Nephron (organoid): ENCODE results near the gene EBI3.
"Not testable (repeated sequence)": the region's sequence is repeated elsewhere in the genome, so short reads cannot be mapped to it uniquely, and the experiment has no call there.

Experiments used
- H3K27ac Mint-ChIP-seq, 3 experiments: 2 replicates each; pipeline ENCODE4 v1.8.0; 2020; ENCODE audit warnings: mixed read lengths in 3 of 3, mild to moderate bottlenecking in 2 of 3, moderate library complexity in 1 of 3
- H3K27me3 Mint-ChIP-seq: 2 replicates; pipeline ENCODE4 v1.8.0; 2021; ENCODE audit warnings: low read depth, mild to moderate bottlenecking, moderate library complexity, mixed read lengths
- H3K36me3 Mint-ChIP-seq: 2 replicates; pipeline ENCODE4 v1.8.0; 2020; ENCODE audit warnings: low read depth, mixed read lengths
- H3K4me1 Mint-ChIP-seq: 2 replicates; pipeline ENCODE4 v1.8.0; 2020; ENCODE audit warnings: mixed read lengths
- H3K4me3 Mint-ChIP-seq, 3 experiments: 2 replicates each; pipeline ENCODE4 v1.8.0; 2020; ENCODE audit warnings: mild to moderate bottlenecking in 3 of 3, mixed read lengths in 3 of 3, moderate library complexity in 2 of 3
- H3K9me3 Mint-ChIP-seq: 2 replicates; pipeline ENCODE4 v1.8.0; 2020; ENCODE audit warnings: mixed read lengths
- TF ChIP-seq, protein P1 (sequence below), 3 experiments: fragments of 200-600 bp; sonication (generic); IDR thresholded peaks; one replicate each; pipeline ENCODE4 v1.5.0; 2021; ENCODE audit warnings: antibody characterized with exemption in 3 of 3; ENCODE audit not compliant: unreplicated experiment in 3 of 3

The EBI3 gene

DNA sequence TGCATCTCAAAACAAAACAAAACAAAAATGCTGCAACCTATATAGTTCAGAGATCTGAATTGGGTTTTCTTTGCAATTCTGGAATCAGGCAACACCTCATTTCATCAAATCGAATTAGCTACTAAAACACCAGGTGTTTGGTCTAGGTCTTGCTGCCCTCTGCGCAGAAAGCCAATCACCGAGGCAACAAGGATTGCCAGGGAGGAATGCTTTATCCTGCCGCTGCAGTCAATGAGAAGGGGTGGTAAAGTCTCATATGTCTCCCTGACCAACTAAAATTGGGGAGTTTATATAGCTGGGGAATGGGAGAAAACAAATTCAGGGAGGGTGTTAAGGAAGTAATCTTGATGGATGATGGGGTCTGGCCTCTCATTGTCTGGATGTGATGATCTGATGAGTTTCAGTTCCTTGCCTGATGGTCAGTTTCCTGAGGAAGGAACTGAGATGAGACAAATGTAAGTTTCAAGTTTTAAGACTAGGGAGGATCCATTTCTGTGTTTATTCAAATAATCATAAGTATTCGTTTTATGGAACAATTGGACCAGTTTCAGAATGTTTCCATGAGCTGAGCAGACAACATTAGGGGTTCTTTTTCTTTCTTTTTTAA lies 12.6 kb downstream of the EBI3 start:
- no peak overlapping the region for H3K4me3 Mint-ChIP-seq
- H3K36me3 Mint-ChIP-seq = no peaks in the 10 kb centered on the region
- no peaks in the 10 kb centered on the region for H3K9me3 Mint-ChIP-seq
- no peak overlapping the region for H3K27ac Mint-ChIP-seq
- H3K4me1 Mint-ChIP-seq = no peaks in the 10 kb centered on the region
- TF ChIP-seq, protein P1, sequence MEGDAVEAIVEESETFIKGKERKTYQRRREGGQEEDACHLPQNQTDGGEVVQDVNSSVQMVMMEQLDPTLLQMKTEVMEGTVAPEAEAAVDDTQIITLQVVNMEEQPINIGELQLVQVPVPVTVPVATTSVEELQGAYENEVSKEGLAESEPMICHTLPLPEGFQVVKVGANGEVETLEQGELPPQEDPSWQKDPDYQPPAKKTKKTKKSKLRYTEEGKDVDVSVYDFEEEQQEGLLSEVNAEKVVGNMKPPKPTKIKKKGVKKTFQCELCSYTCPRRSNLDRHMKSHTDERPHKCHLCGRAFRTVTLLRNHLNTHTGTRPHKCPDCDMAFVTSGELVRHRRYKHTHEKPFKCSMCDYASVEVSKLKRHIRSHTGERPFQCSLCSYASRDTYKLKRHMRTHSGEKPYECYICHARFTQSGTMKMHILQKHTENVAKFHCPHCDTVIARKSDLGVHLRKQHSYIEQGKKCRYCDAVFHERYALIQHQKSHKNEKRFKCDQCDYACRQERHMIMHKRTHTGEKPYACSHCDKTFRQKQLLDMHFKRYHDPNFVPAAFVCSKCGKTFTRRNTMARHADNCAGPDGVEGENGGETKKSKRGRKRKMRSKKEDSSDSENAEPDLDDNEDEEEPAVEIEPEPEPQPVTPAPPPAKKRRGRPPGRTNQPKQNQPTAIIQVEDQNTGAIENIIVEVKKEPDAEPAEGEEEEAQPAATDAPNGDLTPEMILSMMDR (IDR thresholded peaks at IDR 0.05; ENCODE audit: unreplicated experiment in 3 of 3) = no peak
- no peaks in the 10 kb centered on the region for H3K27me3 Mint-ChIP-seq

GRCh38 chr19:4245938-4246337 lies 16.6 kb downstream of the EBI3 start:
- H3K36me3 Mint-ChIP-seq = peaks cover 20% of the 10 kb centered on the region
- H3K4me3 Mint-ChIP-seq, H3K27me3 Mint-ChIP-seq, H3K4me1 Mint-ChIP-seq, H3K27ac Mint-ChIP-seq, H3K9me3 Mint-ChIP-seq: not testable (repeated sequence)

GRCh38 chr19:4246767-4247593 lies 17.7 kb downstream of the EBI3 start, which contains the start of gene YJU2:
TSS of gene YJU2 (plus strand) at chr19:4247080. CDS start at chr19:4247147, 67 bp downstream.
- H3K36me3 Mint-ChIP-seq = peaks cover 31% of the 10 kb centered on the region
- TF ChIP-seq, protein P1 (IDR thresholded peaks at IDR 0.05; ENCODE audit: unreplicated experiment in 3 of 3) = peak; percentile 31 to 63 (median 39)
- H3K4me1 Mint-ChIP-seq = no peaks in the 10 kb centered on the region
- H3K9me3 Mint-ChIP-seq = no peaks in the 10 kb centered on the region
- peak within 1 kb of the TSS; percentile 94 to 99 (median 98) for H3K27ac Mint-ChIP-seq
- H3K4me3 Mint-ChIP-seq = peak within 1 kb of the TSS; percentile 86 to 92 (median 92)
- no peaks in the 10 kb centered on the region for H3K27me3 Mint-ChIP-seq

GRCh38 chr19:4256563-4256962 lies 27.2 kb downstream of the EBI3 start:
- Mint-ChIP-seq H3K4me3 (no peak overlapping the region), H3K27me3 (no peaks in the 10 kb centered on the region), H3K9me3 (peaks cover 5% of the 10 kb centered on the region), H3K27ac (no peak overlapping the region), H3K36me3 (peaks cover 66% of the 10 kb centered on the region), H3K4me1 (no peaks in the 10 kb centered on the region)
- TF ChIP-seq, protein P1 (IDR thresholded peaks at IDR 0.05; ENCODE audit: unreplicated experiment in 3 of 3) = no peak

DNA sequence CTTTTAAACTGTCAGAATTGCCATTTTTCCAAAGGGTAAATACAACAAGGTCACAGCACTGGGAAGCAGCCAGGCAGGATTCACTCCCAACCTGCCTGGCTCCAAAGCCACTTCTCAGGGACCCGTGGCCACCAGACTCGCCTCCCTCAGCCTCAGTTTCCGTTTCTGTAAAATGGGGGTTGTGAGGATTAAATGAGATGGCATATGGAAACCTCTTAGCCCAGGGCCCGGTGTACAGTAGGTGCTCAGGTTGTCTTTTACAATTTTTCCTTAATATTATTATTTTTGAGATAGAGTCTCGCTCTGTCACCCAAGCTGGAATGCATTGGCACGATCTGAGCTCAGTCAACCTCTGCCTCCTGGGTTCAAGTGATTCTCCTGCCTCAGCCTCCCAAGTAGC lies 27.7 kb downstream of the EBI3 start:
- TF ChIP-seq, protein P1 (IDR thresholded peaks at IDR 0.05; ENCODE audit: unreplicated experiment in 3 of 3) = no peak
- peaks cover 61% of the 10 kb centered on the region for H3K36me3 Mint-ChIP-seq

GRCh38 chr19:4258181-4258580 lies 28.9 kb downstream of the EBI3 start:
- Mint-ChIP-seq H3K27ac (no peak overlapping the region), H3K9me3 (peaks cover 5% of the 10 kb centered on the region), H3K27me3 (no peaks in the 10 kb centered on the region), H3K4me1 (no peaks in the 10 kb centered on the region), H3K4me3 (no peak overlapping the region), H3K36me3 (peaks cover 51% of the 10 kb centered on the region)
- TF ChIP-seq, protein P1 (IDR thresholded peaks at IDR 0.05; ENCODE audit: unreplicated experiment in 3 of 3) = no peak

More for the DNA sequence above, 27.7 kb downstream of the EBI3 start:
- H3K4me1 Mint-ChIP-seq = no peaks in the 10 kb centered on the region
- peaks cover 5% of the 10 kb centered on the region for H3K9me3 Mint-ChIP-seq
- H3K27ac Mint-ChIP-seq = no peak overlapping the region
- no peaks in the 10 kb centered on the region for H3K27me3 Mint-ChIP-seq
- H3K4me3 Mint-ChIP-seq = no peak overlapping the region
